NCI-H1092 treated with DMSO at 0.1 percent for 48 hours (cell line): ENCODE results near the gene TMEM178B.
"Not testable (repeated sequence)": the region's sequence is repeated elsewhere in the genome, so short reads cannot be mapped to it uniquely, and the experiment has no call there.

ENCODE experiments used
- DNase-seq: peaks from one replicate; lab custom pipeline; 2025; lab: John Stamatoyannopoulos, UW

The TMEM178B gene

GRCh38 chr7:141184532-141185190 lies 110.8 kb downstream of the TMEM178B start:
- DNase-seq: no peak

GRCh38 chr7:141185369-141185967 lies 111.6 kb downstream of the TMEM178B start:
- no peak for DNase-seq

DNA sequence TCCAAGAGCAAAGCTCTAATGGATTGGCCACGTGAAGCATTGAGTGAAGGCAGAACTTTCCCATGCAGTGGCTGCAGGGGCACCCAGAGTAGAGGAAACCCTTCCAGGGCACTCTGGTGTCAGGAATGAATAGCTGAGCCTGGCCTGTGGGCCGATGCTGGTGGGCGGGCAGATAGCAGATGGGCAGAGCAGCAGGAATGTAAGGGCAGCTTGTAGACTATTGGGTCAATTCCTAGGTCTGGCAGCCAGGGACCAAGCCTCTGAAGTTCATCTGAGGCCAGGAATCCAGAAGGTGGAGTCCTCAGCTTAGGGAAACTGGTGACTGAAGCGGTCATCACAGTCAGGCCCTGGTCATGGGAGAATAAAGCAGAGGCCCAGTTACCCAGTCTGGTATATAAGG lies 115.4 kb downstream of the TMEM178B start:
- no peak for DNase-seq

DNA sequence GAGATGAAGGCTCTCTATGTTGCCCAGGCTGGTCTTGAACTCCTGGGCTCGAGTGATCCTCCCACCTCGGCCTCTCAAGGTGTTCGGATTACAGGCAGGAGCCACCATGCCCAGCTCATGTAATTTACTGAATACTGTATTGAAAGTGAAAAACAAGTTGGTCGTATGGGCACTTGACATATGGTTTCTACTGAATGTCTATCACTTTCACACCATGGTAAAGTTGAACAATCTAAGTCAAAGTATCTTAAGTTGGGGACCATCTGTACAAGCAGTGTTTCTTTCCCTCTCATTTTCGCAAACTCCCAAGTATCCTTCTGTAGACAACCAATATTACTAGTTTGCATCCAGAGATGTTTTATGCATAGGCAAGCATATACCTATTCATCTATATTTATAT lies 116.6 kb downstream of the TMEM178B start:
- no peak for DNase-seq

- no peak for DNase-seq
Observed at GRCh38 chr7:141191277-141191676, 117.4 kb downstream of the TMEM178B start.

- no peak for DNase-seq
Observed at GRCh38 chr7:141193066-141193465, 119.2 kb downstream of the TMEM178B start.

- not testable (repeated sequence) for DNase-seq
Observed at GRCh38 chr7:141195722-141196121, 121.9 kb downstream of the TMEM178B start.

- DNase-seq: no peak
Observed at GRCh38 chr7:141198194-141198958, 124.5 kb downstream of the TMEM178B start.

DNA sequence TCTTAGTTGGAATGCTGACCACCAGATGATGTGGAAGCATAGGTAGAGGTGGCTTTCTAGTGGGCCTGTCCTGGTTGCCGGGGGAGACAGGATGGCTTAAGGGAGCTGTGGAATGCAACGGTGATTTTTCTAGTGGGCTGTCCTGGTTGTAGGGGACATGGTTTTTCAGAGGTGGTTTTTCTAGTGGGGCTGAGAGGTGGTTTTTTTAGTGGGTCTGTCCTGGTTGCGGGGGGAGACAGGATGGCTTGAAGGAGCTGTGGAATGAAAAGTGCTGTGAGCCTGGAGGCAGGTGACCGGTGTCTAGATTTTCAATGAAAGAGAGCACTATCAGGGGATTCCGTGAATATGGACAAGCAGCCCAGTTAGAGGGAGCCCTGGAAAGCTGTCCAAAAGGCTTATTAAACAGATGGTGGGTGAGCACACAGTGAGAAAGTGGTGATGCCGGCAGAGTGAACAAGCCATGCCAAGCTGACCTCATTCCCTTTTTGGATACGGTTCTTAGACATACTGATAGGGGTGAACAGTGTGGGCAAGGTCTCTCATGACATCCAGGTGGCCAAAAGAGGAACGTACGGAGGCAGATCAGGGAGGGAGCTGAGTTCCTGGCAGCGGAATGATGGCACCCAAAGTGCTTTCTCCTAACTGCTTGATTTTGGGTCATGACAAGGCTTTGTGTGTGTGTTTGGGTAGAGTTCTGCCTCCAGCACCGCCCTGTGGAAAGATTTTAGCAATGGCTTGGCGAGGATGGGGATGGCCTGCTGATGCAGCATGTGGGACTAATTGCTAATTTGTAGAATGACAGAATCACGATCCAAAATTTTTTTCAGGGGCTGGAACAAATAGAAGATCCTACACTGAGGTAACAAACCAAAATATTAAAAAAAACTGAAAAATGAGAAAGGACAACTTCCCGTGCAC lies 126.6 kb downstream of the TMEM178B start:
- DNase-seq: peak; percentile 18

GRCh38 chr7:141201145-141201885 lies 127.5 kb downstream of the TMEM178B start:
- DNase-seq: no peak

- DNase-seq: no peak
Observed at GRCh38 chr7:141202535-141202934, 128.7 kb downstream of the TMEM178B start.

DNA sequence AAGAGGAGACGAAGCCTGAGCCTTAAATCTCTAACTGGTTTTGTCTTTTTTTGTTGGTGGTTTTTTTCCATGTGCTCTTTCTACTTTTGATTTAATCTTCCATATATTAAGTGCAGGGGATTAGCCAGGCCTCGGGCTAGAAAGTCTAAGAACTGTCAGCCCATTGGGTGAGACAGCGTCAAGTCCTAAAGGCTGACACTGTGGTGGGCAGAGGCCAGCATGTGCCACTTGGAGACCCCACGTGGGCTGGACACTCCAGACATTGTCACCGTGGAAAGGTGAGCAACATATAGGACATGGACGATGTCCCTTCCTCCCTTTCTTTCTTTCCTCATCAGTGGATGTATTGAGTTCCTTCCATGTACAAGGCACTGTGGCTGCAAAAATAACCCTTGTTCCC lies 129.3 kb downstream of the TMEM178B start:
- DNase-seq: no peak

GRCh38 chr7:141203586-141203985 lies 129.7 kb downstream of the TMEM178B start:
- peak; percentile 50 for DNase-seq

DNA sequence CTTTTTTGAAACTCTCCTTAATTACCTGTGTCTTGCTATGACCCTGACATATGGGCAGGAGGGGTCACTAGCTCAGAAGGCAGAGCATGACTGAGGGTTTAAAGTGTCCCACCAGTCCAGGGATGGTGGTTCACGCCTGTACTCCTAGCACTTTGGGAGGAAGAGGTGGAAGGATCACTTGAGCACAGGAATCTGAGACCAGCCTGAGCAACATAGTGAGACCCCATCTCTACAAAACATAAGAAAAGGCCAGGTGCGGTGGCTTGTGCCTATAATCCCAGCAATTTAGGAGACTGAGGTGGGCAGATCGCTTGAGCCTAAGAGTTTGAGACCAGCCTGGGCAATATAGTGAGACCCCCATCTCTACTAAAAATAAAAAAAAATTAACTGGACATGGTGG lies 133.8 kb downstream of the TMEM178B start:
- no peak for DNase-seq

GRCh38 chr7:141208539-141208938 lies 134.7 kb downstream of the TMEM178B start:
- DNase-seq: peak; percentile 51

DNA sequence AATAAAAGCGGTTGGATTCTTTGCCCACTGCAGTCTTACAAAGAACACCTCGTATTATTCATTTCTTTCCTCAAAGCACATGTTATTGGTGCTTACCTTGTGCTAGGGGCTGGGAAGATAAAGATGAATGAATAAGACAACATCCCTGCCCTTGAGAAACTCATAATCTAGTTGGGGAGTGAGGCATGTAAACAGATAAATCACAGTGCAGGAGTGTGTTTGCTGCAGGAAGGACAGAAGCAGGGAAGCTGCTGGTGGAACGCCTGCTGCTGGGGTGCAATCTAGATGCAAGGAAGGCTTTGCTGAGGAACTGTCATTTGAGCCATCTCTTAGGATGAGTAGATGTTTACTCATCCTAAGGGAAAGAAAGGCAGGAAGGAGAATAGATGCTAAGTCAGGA lies 135.6 kb downstream of the TMEM178B start:
- DNase-seq: no peak

- DNase-seq: no peak
Observed at GRCh38 chr7:141210862-141211261, 137.0 kb downstream of the TMEM178B start.

GRCh38 chr7:141213226-141213625 lies 139.4 kb downstream of the TMEM178B start:
- DNase-seq: no peak

DNA sequence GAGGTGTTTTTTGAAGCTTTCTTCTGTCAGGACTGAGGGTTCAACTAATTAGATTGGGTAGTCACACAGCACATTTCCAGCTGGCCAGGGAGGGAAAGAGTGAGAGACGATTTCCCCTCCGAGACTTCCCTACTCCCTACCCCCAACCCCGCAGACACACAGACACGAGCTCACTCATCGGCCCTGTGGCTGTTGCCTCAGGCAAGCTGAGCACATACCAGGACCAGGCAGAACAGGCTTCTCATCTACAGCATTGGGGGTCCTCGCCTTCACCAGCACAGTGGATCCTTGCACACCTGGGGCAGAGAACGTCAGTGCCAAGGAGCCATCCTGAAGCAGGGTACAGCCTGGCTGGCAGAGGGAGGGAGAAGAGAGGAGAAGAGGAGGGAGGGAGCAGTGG lies 144.1 kb downstream of the TMEM178B start:
- DNase-seq: no peak

- no peak for DNase-seq
Observed at GRCh38 chr7:141218941-141219340, 145.1 kb downstream of the TMEM178B start.

DNA sequence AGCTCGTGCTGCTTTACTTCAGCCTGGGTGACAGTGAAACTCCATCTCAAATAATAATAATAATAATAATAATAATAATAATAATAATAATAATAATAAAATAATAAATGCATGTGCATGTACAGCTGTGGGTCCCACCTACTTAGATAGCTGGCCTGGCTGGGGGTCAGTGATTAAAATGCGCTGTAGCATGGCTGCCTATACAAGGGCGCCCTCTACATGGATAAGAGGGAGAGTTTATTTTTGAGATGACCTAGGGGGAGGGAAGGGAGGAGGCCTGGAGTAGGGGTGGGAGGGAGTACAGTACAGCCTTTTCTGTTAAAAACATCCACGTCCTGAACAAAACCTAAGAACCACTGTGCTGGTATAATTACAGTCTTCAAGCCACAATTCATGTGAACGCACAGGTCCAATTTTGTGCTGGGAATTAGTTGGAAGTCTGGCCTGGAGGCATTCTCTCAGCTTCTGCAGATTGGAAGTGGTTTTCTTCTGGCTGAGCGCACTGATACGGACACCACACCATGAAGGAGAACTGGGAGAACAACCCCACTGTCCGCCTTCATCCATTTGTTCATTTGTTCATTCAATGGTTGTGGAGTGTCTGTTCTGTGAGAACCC lies 146.5 kb downstream of the TMEM178B start:
- peak; percentile 83 for DNase-seq
